ENCODE results near the gene ARID5B.
"Not testable (repeated sequence)": the region's sequence is repeated elsewhere in the genome, so short reads cannot be mapped to it uniquely, and the experiment has no call there.

The ARID5B gene

GRCh38 chr10:61900829-61901792 is at the start of gene ARID5B:
ARID5B (plus strand) TSS chr10:61901699; CDS start chr10:61901710, 11 bp downstream.
- DNase-seq: peak; percentile 45

- no peak for DNase-seq
Measured at GRCh38 chr10:61852261-61852660, 49.2 kb upstream of the ARID5B start.

GRCh38 chr10:61855771-61856170 is 45.7 kb upstream of the ARID5B start:
- no peak for DNase-seq

GRCh38 chr10:61857746-61858145 is 43.8 kb upstream of the ARID5B start:
- DNase-seq: no peak

GRCh38 chr10:61859786-61860185 is 41.7 kb upstream of the ARID5B start:
- DNase-seq: no peak

- no peak for DNase-seq
Measured at GRCh38 chr10:61860964-61861758, 40.3 kb upstream of the ARID5B start.

GRCh38 chr10:61863981-61864380 is 37.5 kb upstream of the ARID5B start:
- DNase-seq: no peak

- DNase-seq: no peak
Measured at GRCh38 chr10:61866700-61867368, 34.7 kb upstream of the ARID5B start.

- not testable (repeated sequence) for DNase-seq
Measured at GRCh38 chr10:61867374-61867773, 34.1 kb upstream of the ARID5B start.

- DNase-seq: peak; percentile 73
Measured at GRCh38 chr10:61867817-61868216, 33.7 kb upstream of the ARID5B start.

GRCh38 chr10:61869041-61869675 is 32.3 kb upstream of the ARID5B start:
- no peak for DNase-seq

GRCh38 chr10:61869774-61870525 is 31.5 kb upstream of the ARID5B start:
- DNase-seq: no peak

GRCh38 chr10:61870526-61870895 is 31.0 kb upstream of the ARID5B start:
- DNase-seq: no peak

GRCh38 chr10:61871487-61871886 is 30.0 kb upstream of the ARID5B start:
- no peak for DNase-seq

GRCh38 chr10:61877887-61878739 is 23.4 kb upstream of the ARID5B start:
- DNase-seq: no peak

- DNase-seq: no peak
Measured at GRCh38 chr10:61878740-61879068, 22.8 kb upstream of the ARID5B start.

- DNase-seq: no peak
Measured at GRCh38 chr10:61882621-61883370, 18.7 kb upstream of the ARID5B start.

GRCh38 chr10:61883371-61884025 is 18.0 kb upstream of the ARID5B start:
- no peak for DNase-seq

GRCh38 chr10:61887772-61888171 is 13.7 kb upstream of the ARID5B start:
- no peak for DNase-seq

- no peak for DNase-seq
Measured at GRCh38 chr10:61888744-61889143, 12.8 kb upstream of the ARID5B start.

All from activated T-cell treated with anti-CD3 and anti-CD28 coated beads, Interleukin-2, amount 50 U/mL, for 1 hour (primary cell).